Transverse colon (tissue), 4 donors: ENCODE results near the gene TRMT44. TPM values are rescaled to one million over a fixed set of nuclear protein-coding genes. Genes with fewer than 3 reads are reported as not detected.

Experiments
- DNase-seq: peaks from one replicate; pipeline ENCODE4 v3.0.0-alpha.2; 2019
- H3K27ac ChIP-seq, 4 donors: fragments of 200-600 bp; sonication (generic); 2 replicates each; pipeline ENCODE4 v1.5.1; 2016 to 2018; ENCODE audit warnings: inconsistent platforms in 4 of 4
- H3K27me3 ChIP-seq: fragments of 200-600 bp; sonication (generic); 2 replicates; pipeline ENCODE4 v1.5.1; 2017; ENCODE audit warnings: inconsistent platforms
- H3K36me3 ChIP-seq, 4 donors: fragments of 200-600 bp; sonication (generic); 2 replicates each; pipeline ENCODE4 v1.5.1; 2017 to 2019; ENCODE audit warnings: inconsistent platforms in 4 of 4
- H3K4me1 ChIP-seq, 4 donors: fragments of 200-600 bp; sonication (generic); 2 replicates each; pipeline ENCODE4 v1.5.1; 2017 to 2020; ENCODE audit warnings: inconsistent platforms in 4 of 4
- H3K4me3 ChIP-seq, 4 donors: fragments of 200-600 bp; sonication (generic); 1 replicate in 1 of 4; 2 replicates in 3 of 4; pipeline versions ENCODE4 v1.5.1 to v1.6.1; 2017 to 2019; ENCODE audit warnings: inconsistent platforms in 4 of 4
- H3K9me3 ChIP-seq, 2 donors: fragments of 200-600 bp; sonication (generic); 2 replicates each; pipeline ENCODE4 v1.5.1; 2017 to 2019; ENCODE audit warnings: inconsistent platforms in 2 of 2
- CTCF ChIP-seq, 5 experiments: fragments of 200-600 bp in 3 of 5; fragments of 450-650 bp in 2 of 5; sonication (generic) in 3 of 5; IDR thresholded peaks; 1 replicate in 2 of 5; 2 replicates in 3 of 5; pipeline ENCODE4 v1.5.1; 2016 to 2017; ENCODE audit warnings: antibody characterized with exemption in 5 of 5, inconsistent platforms in 3 of 5, mild to moderate bottlenecking in 2 of 5, moderate library complexity in 1 of 5
- EP300 ChIP-seq: sonication (generic); formaldehyde crosslinking; IDR thresholded peaks from one replicate; pipeline ENCODE4 v1.6.1; 2017; ENCODE audit warnings: antibody characterized with exemption, low read depth
- POLR2A ChIP-seq: fragments of 450-650 bp; IDR thresholded peaks from one replicate; pipeline ENCODE4 v1.6.1; 2016; ENCODE audit warnings: antibody characterized with exemption, mild to moderate bottlenecking, moderate library complexity
- POLR2AphosphoS5 ChIP-seq, 3 donors: sonication (generic); formaldehyde crosslinking; IDR thresholded peaks; one replicate each; pipeline ENCODE4 v1.6.1; 2016; ENCODE audit warnings: antibody characterized with exemption in 3 of 3
- WGBS, 2 donors: methylation state at CpG; one replicate each; pipeline ENCODE4 v1.1.5; 2018; ENCODE audit warnings: low coverage in 1 of 2; 5-methylcytosine and 5-hydroxymethylcytosine counted together
- in situ Hi-C, 4 donors: fragments of 200-750 bp; cut with MboI; loops; one replicate each; pipeline versions ENCODE4 v1.15.0 to v1.15.1; 2017; ENCODE audit warnings: low sequenced_read_pairs in 3 of 4, low pct_ligation_motif_present in 1 of 4, low pct_unique_long_range_greater_than_20kb in 1 of 4
- intact Hi-C: fragments of 100-400 bp; cut with DNase I; formaldehyde crosslinking; loops from one replicate; pipeline ENCODE4 v1.15.1; 2023; ENCODE audit warnings: low total_unique reads
- total RNA-seq, 4 donors: library from RNA; depleted of rRNA; stranded (reverse); fragments of >200 nt; gene quantifications; one replicate each; pipeline ENCODE4 v1.1.0, GENCODE V29; 2016

Gene TRMT44
- total RNA-seq, 4 donors from 2014 or later: 19.1 to 190 (median 29.7) TPM

GRCh38 chr4:8472689-8473197, 32.2 kb downstream of the TRMT44 start:
- 61 to 63% methylated on average over 3 to 7 of the region's 7 CpGs for WGBS, 2 donors
- TF ChIP-seq CTCF (IDR thresholded peaks at IDR 0.05): no peak
- TF ChIP-seq POLR2A: no peak
- TF ChIP-seq POLR2AphosphoS5 (IDR thresholded peaks at IDR 0.05): peak in 2 of 3 donors; percentile 14 to 34
- peak overlapping the region; percentile 59 to 84 (median 63) for H3K27ac ChIP-seq
- no peaks in the 10 kb centered on the region for H3K27me3 ChIP-seq
- DNase-seq: no peak
- H3K4me3 ChIP-seq: no peak overlapping the region
- intact Hi-C loops (loop anchor here (5.0 kb wide), 1 partner anchor 120 kb away; the partner anchor contains the start of gene CPZ), in situ Hi-C loops (loop anchor here in 1 of 4 donors (25.0 kb wide), 1 partner anchor 115 kb away; the partner anchor contains the start of genes CPZ and GPR78)
- H3K9me3 ChIP-seq: no peaks in the 10 kb centered on the region
- peaks cover 5 to 21% (median 12%) of the 10 kb centered on the region in 4 donors for H3K4me1 ChIP-seq
- H3K36me3 ChIP-seq: peaks cover 0 to 6% (median 2%) of the 10 kb centered on the region in 4 donors

- H3K4me1 ChIP-seq: peaks cover 5 to 21% (median 12%) of the 10 kb centered on the region in 4 donors
- H3K9me3 ChIP-seq: no peaks in the 10 kb centered on the region
- no peak overlapping the region for H3K4me3 ChIP-seq
- TF ChIP-seq POLR2A: no peak
- no peak for TF ChIP-seq CTCF (IDR thresholded peaks at IDR 0.05)
- no peak for TF ChIP-seq EP300
- TF ChIP-seq POLR2AphosphoS5 (IDR thresholded peaks at IDR 0.05): no peak
- WGBS, 2 donors: 88% methylated on average over 17 of the region's 23 CpGs; no CpG with 5 or more reads in 1 of the 2 donors
- H3K36me3 ChIP-seq: no peaks in the 10 kb centered on the region
- DNase-seq: no peak
- intact Hi-C loops (loop anchor here (5.0 kb wide), 1 partner anchor 119 kb away; the partner anchor contains the start of gene CPZ), in situ Hi-C loops (loop anchor here in 1 of 4 donors (25.0 kb wide), 1 partner anchor 114 kb away; the partner anchor contains the start of genes CPZ and GPR78)
- H3K27me3 ChIP-seq: no peaks in the 10 kb centered on the region
- H3K27ac ChIP-seq: peak overlapping the region; percentile 59 to 84 (median 63)
These were observed 32.8 kb downstream of the TRMT44 start for GRCh38 chr4:8473198-8473919.

- Histone ChIP-seq H3K27ac (peak overlapping the region in 3 of 4 donors; percentile 59 to 84 (median 66)), H3K36me3 (no peaks in the 10 kb centered on the region)
- intact Hi-C loops: loop anchor here (5.0 kb wide), 1 partner anchor 118 kb away; the partner anchor contains the start of gene CPZ
These were observed 33.5 kb downstream of the TRMT44 start for GRCh38 chr4:8473920-8474590.

More at GRCh38 chr4:8473920-8474590, 33.5 kb downstream of the TRMT44 start:
- DNase-seq: no peak
- 86% methylated on average over 17 of the region's 20 CpGs; no CpG with 5 or more reads in 1 of the 2 donors for WGBS, 2 donors
- peaks cover 5 to 21% (median 12%) of the 10 kb centered on the region in 4 donors for H3K4me1 ChIP-seq
- TF ChIP-seq POLR2AphosphoS5 (IDR thresholded peaks at IDR 0.05): no peak
- no peak for TF ChIP-seq EP300
- no peak for TF ChIP-seq CTCF (IDR thresholded peaks at IDR 0.05)
- no peak overlapping the region for H3K4me3 ChIP-seq
- in situ Hi-C loops: loop anchor here in 1 of 4 donors (25.0 kb wide), 1 partner anchor 113 kb away; the partner anchor contains the start of genes CPZ and GPR78
- no peaks in the 10 kb centered on the region for H3K27me3 ChIP-seq
- H3K9me3 ChIP-seq: no peaks in the 10 kb centered on the region
